Hepatocyte (in vitro differentiated cells): Measurements from ENCODE around the gene VAV2. TPM values are rescaled to one million over a fixed set of nuclear protein-coding genes. Genes with fewer than 3 reads are reported as not detected.
A peak's percentile ranks its signal among the peaks of the same experiment; 100 is the strongest.

Experiments used
- DNase-seq: peaks from one replicate; pipeline ENCODE4 v3.0.0-alpha.2; 2016; ENCODE audit warnings: low spot score
- H2AFZ ChIP-seq: fragments of 200-600 bp; sonication (generic); 2 replicates; pipeline ENCODE4 v1.6.0; 2016; ENCODE audit warnings: antibody characterized with exemption, mild to moderate bottlenecking
- H3K27ac ChIP-seq: fragments of 200-600 bp; sonication (generic); 2 replicates; pipeline ENCODE4 v1.5.1; 2016; ENCODE audit warnings: mild to moderate bottlenecking
- H3K27me3 ChIP-seq: fragments of 200-600 bp; sonication (generic); 2 replicates; pipeline ENCODE4 v1.6.1; 2016
- H3K36me3 ChIP-seq: fragments of 200-600 bp; sonication (generic); replicated peaks from 2 replicates; pipeline ENCODE4 v1.5.1; 2016; ENCODE audit warnings: low read depth; ENCODE audit not compliant: insufficient read depth
- H3K4me1 ChIP-seq: fragments of 200-600 bp; sonication (generic); 2 replicates; pipeline ENCODE4 v1.5.1; 2016; ENCODE audit warnings: mild to moderate bottlenecking, moderate library complexity; ENCODE audit not compliant: insufficient read depth
- H3K4me2 ChIP-seq: fragments of 200-600 bp; sonication (generic); 2 replicates; pipeline ENCODE4 v1.6.0; 2016
- H3K4me3 ChIP-seq: fragments of 200-600 bp; sonication (generic); 2 replicates; pipeline ENCODE4 v1.5.1; 2016; ENCODE audit warnings: mild to moderate bottlenecking
- H3K79me2 ChIP-seq: fragments of 200-600 bp; sonication (generic); 2 replicates; pipeline ENCODE4 v1.6.0; 2017; ENCODE audit warnings: mild to moderate bottlenecking
- H3K9me2 ChIP-seq: fragments of 200-600 bp; sonication (generic); replicated peaks from 2 replicates; pipeline ENCODE4 v1.6.0; 2017; ENCODE audit warnings: mild to moderate bottlenecking; ENCODE audit not compliant: insufficient read depth
- H3K9me3 ChIP-seq: fragments of 200-600 bp; sonication (generic); 2 replicates; pipeline ENCODE4 v1.5.1; 2016; ENCODE audit warnings: low read depth, mild to moderate bottlenecking
- H4K20me1 ChIP-seq: fragments of 200-600 bp; sonication (generic); 2 replicates; pipeline ENCODE4 v1.6.0; 2016; ENCODE audit warnings: mild to moderate bottlenecking; ENCODE audit not compliant: insufficient read depth, poor library complexity, severe bottlenecking
- EZH2 ChIP-seq: fragments of 200-600 bp; sonication (generic); IDR thresholded peaks from 2 replicates; pipeline ENCODE4 v1.6.1; 2016; ENCODE audit warnings: antibody characterized with exemption, mild to moderate bottlenecking, borderline replicate concordance
- EZH2phosphoT487 ChIP-seq: fragments of 200-600 bp; sonication (generic); IDR thresholded peaks from one replicate; pipeline ENCODE4 v1.6.1; 2018; ENCODE audit warnings: antibody characterized with exemption, mild to moderate bottlenecking, low read depth, moderate library complexity; ENCODE audit not compliant: unreplicated experiment, severe bottlenecking
- WGBS: methylation state at CpG from one replicate; pipeline ENCODE4 v1.1.6; 2016; ENCODE audit warnings: low lambda C conversion rate; ENCODE audit errors: missing lambda C conversion rate; 5-methylcytosine and 5-hydroxymethylcytosine counted together
- polyA plus RNA-seq: library from polyadenylated mRNA; unstranded; fragments of >200 nt; fragmentation: Nextera tagmentation; extraction: Ambion mirVana; gene quantifications from 2 replicates; pipeline ENCODE4 v1.2.1, GENCODE V29; 2016
- total RNA-seq: library from RNA; depleted of rRNA; stranded (reverse); fragments of >200 nt; gene quantifications from 2 replicates; pipeline ENCODE4 v1.2.3, GENCODE V29; 2014
- TF ChIP-seq, protein P1 (sequence below): fragments of 200-600 bp; sonication (generic); IDR thresholded peaks from 2 replicates; pipeline ENCODE4 v1.5.1; 2016; ENCODE audit warnings: antibody characterized with exemption, mild to moderate bottlenecking; ENCODE audit not compliant: poor library complexity

The VAV2 gene
- total and polyA plus RNA-seq, 2 experiments from 2014 or later: 24.9 to 27.7 TPM

DNA sequence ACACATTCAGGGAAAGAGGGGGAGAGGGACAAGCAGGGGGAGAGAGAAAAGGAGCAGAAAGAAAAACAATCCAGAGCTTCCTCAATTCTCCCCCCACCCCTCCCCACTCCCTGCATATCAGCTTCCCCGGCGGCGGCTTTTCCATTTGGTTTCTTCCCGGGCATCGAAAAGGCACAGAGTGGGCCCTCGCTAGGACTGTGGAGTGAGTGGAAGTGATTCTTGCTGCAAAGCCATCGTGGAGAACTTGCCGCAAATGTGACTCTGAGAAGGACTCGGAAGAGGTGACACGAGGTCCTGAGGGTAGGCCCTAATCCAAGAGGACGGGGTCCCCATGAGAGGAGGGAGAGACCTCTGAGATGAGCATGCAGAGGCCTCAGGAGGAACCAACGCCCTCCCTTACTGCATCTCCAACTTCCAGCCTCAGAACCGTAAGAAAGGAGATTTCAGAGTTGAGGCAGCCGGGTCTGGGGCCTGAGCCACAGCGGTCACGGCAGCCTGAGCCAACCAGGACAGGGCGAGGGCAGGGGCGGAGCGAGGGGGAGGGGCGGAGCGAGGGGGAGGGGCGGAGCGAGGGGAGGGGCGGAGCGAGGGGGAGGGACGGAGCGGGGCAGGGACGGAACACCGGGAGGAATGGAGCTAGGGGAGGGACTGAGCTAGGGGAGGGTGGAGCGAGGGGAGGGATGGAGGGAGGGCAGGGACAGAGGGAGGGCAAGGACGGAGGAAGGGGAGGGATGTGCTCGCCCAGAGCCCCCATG is 232.8 kb downstream of the VAV2 start:
- H3K27ac ChIP-seq: no peak overlapping the region
- peak; percentile 3 for DNase-seq

DNA sequence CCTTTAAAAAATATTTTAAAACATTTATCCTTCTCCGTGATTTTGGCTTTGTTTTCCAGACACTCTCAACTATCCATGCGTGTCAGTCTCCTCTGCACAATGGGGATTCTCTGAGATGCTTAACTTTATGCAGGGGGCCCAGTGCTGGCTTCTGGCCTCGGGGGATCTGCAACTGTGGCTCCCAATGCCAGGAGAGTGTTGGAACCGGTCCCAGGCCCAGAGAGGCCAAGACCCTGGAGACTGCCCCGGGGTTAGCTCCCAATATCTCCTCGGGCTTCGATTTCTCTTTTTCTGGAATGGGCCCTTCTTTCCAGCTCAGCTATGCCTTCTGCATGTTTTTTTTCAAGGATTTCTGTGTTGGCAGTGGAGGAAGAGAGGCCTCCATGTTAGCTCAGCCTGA is 233.9 kb downstream of the VAV2 start:
- H3K79me2 ChIP-seq: no peaks in the 10 kb centered on the region
- H3K4me1 ChIP-seq: no peaks in the 10 kb centered on the region
- no peaks in the 10 kb centered on the region for H3K9me2 ChIP-seq
- H3K36me3 ChIP-seq: no peaks in the 10 kb centered on the region
- H3K9me3 ChIP-seq: no peaks in the 10 kb centered on the region
- DNase-seq: no peak
- TF ChIP-seq EZH2phosphoT487 (no peak), EZH2 (no peak)
- TF ChIP-seq, protein P1, sequence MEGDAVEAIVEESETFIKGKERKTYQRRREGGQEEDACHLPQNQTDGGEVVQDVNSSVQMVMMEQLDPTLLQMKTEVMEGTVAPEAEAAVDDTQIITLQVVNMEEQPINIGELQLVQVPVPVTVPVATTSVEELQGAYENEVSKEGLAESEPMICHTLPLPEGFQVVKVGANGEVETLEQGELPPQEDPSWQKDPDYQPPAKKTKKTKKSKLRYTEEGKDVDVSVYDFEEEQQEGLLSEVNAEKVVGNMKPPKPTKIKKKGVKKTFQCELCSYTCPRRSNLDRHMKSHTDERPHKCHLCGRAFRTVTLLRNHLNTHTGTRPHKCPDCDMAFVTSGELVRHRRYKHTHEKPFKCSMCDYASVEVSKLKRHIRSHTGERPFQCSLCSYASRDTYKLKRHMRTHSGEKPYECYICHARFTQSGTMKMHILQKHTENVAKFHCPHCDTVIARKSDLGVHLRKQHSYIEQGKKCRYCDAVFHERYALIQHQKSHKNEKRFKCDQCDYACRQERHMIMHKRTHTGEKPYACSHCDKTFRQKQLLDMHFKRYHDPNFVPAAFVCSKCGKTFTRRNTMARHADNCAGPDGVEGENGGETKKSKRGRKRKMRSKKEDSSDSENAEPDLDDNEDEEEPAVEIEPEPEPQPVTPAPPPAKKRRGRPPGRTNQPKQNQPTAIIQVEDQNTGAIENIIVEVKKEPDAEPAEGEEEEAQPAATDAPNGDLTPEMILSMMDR: no peak
- H3K4me2 ChIP-seq: no peak overlapping the region
- WGBS: 92% methylated on average over 7 of the region's 7 CpGs
- H2AFZ ChIP-seq: no peak overlapping the region
- no peak overlapping the region for H3K4me3 ChIP-seq
- no peaks in the 10 kb centered on the region for H3K27me3 ChIP-seq
- no peak overlapping the region for H3K27ac ChIP-seq
- H4K20me1 ChIP-seq: no peaks in the 10 kb centered on the region

More for the DNA sequence above, 232.8 kb downstream of the VAV2 start:
- Histone ChIP-seq H3K4me2 (no peak overlapping the region), H2AFZ (no peak overlapping the region), H3K79me2 (no peaks in the 10 kb centered on the region), H3K9me3 (no peaks in the 10 kb centered on the region), H3K36me3 (no peaks in the 10 kb centered on the region), H3K4me3 (no peak overlapping the region), H3K27me3 (no peaks in the 10 kb centered on the region), H3K4me1 (no peaks in the 10 kb centered on the region), H3K9me2 (no peaks in the 10 kb centered on the region), H4K20me1 (no peaks in the 10 kb centered on the region)
- TF ChIP-seq, protein P1: no peak
- TF ChIP-seq EZH2phosphoT487: no peak
- no peak for TF ChIP-seq EZH2
- 95% methylated on average over 16 of the region's 32 CpGs for WGBS

DNA sequence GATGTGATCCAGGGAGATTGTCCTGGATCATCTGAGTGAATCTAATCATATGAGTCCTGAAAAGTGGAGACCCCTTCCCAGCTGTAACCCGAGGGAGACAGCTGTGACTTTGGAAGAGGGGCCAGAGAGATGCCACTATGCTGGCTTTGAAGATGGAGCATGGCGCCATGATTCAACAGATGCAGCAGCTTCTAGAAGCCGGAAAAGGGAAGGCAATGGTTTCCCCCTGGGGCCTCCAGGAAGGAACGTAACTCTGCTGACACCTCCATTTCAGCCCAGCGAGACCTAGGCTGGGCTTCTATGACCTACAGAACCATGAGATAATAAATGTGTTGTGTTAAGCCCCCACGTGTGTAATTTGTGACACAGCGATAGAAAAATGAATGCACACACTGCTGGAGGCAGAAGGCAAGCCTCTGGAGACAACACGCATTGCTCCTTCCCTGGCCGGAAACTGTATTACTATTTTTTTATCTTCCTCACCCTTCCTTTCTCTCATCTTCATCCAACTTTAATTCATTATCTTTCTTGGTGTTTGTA is 237.4 kb downstream of the VAV2 start:
- Histone ChIP-seq H3K27ac (no peak overlapping the region), H3K9me2 (no peaks in the 10 kb centered on the region), H3K4me3 (no peak overlapping the region), H2AFZ (no peak overlapping the region), H3K4me1 (no peaks in the 10 kb centered on the region), H3K27me3 (no peaks in the 10 kb centered on the region), H3K9me3 (peaks cover 4% of the 10 kb centered on the region), H3K4me2 (no peak overlapping the region), H3K36me3 (no peaks in the 10 kb centered on the region), H3K79me2 (no peaks in the 10 kb centered on the region), H4K20me1 (no peaks in the 10 kb centered on the region)
- TF ChIP-seq EZH2phosphoT487: no peak
- TF ChIP-seq, protein P1: no peak
- no peak for TF ChIP-seq EZH2
- 94% methylated on average over 9 of the region's 9 CpGs for WGBS
- no peak for DNase-seq
